Liver (tissue), 9 donors: Measurements from ENCODE around the gene ZSWIM1. TPM values are rescaled to one million over a fixed set of nuclear protein-coding genes. Genes with fewer than 3 reads are reported as not detected.
"Not testable (repeated sequence)": the region's sequence is repeated elsewhere in the genome, so short reads cannot be mapped to it uniquely, and the experiment has no call there.

Experiments used
- DNase-seq: peaks from one replicate; pipeline ENCODE4 v3.0.0-alpha.2; 2017; ENCODE audit warnings: low spot score
- H3K27ac ChIP-seq, 2 donors: one replicate each; pipeline ENCODE4 v1.7.0; 2013; ENCODE audit warnings: inconsistent platforms in 2 of 2, low read length in 2 of 2, control low read depth in 1 of 2, low read depth in 1 of 2, mild to moderate bottlenecking in 1 of 2
- H3K27me3 ChIP-seq, 4 donors: one replicate each; pipeline versions ENCODE4 v1.6.1 to v1.7.0; 2013; ENCODE audit warnings: low read length in 3 of 4, inconsistent platforms in 1 of 4, mild to moderate bottlenecking in 1 of 4, moderate library complexity in 1 of 4; ENCODE audit not compliant: control insufficient read depth in 4 of 4, insufficient read depth in 4 of 4
- H3K36me3 ChIP-seq, 4 donors: one replicate each; pipeline versions ENCODE4 v1.6.1 to v1.7.0; 2013; ENCODE audit warnings: low read length in 3 of 4, mild to moderate bottlenecking in 3 of 4, low read depth in 1 of 4, moderate library complexity in 1 of 4; ENCODE audit not compliant: control insufficient read depth in 4 of 4, insufficient read depth in 3 of 4
- H3K4me1 ChIP-seq, 4 donors: one replicate each; pipeline versions ENCODE4 v1.6.1 to v1.7.0; 2013; ENCODE audit warnings: low read length in 3 of 4, mild to moderate bottlenecking in 3 of 4, moderate library complexity in 1 of 4; ENCODE audit not compliant: control insufficient read depth in 4 of 4, insufficient read depth in 4 of 4
- H3K4me3 ChIP-seq, 3 donors: one replicate each; pipeline versions ENCODE4 v1.6.1 to v1.7.0; 2013; ENCODE audit warnings: low read length in 3 of 3, control low read depth in 1 of 3, low read depth in 1 of 3, mild to moderate bottlenecking in 1 of 3
- H3K9ac ChIP-seq, 2 donors: one replicate each; pipeline ENCODE4 v1.7.0; 2013; ENCODE audit warnings: low read length in 2 of 2, mild to moderate bottlenecking in 2 of 2, moderate library complexity in 2 of 2, control low read depth in 1 of 2, low read depth in 1 of 2
- H3K9me3 ChIP-seq, 4 donors: one replicate each; pipeline versions ENCODE4 v1.6.1 to v1.7.0; 2013; ENCODE audit warnings: low read length in 3 of 4; ENCODE audit not compliant: control insufficient read depth in 4 of 4
- ATF3 ChIP-seq: IDR thresholded peaks from 2 replicates; pipeline ENCODE4 v1.6.1; 2016; ENCODE audit warnings: antibody characterized with exemption
- EGR1 ChIP-seq, 2 donors: IDR thresholded peaks; 2 replicates each; pipeline ENCODE4 v1.6.1; 2016 to 2018; ENCODE audit warnings: antibody characterized with exemption in 2 of 2, low read depth in 2 of 2
- FOXA1 ChIP-seq: IDR thresholded peaks from 2 replicates; pipeline ENCODE4 v1.6.1; 2016; ENCODE audit warnings: antibody characterized with exemption
- GABPA ChIP-seq, 2 donors: IDR thresholded peaks in 1 of 2; conservative IDR thresholded peaks in 1 of 2; 2 replicates each; pipeline ENCODE4 v1.6.1; 2016; ENCODE audit warnings: antibody characterized with exemption in 2 of 2, mild to moderate bottlenecking in 1 of 2, moderate library complexity in 1 of 2
- HNF4G ChIP-seq: IDR thresholded peaks from 2 replicates; pipeline ENCODE4 v1.6.1; 2016; ENCODE audit warnings: antibody characterized with exemption
- JUND ChIP-seq, 2 donors: IDR thresholded peaks; 2 replicates each; pipeline ENCODE4 v1.6.1; 2016; ENCODE audit warnings: antibody characterized with exemption in 2 of 2
- MAX ChIP-seq: IDR thresholded peaks from 2 replicates; pipeline ENCODE4 v1.6.1; 2016; ENCODE audit warnings: antibody characterized with exemption
- NR2F2 ChIP-seq: IDR thresholded peaks from 2 replicates; pipeline ENCODE4 v1.6.1; 2016; ENCODE audit warnings: antibody characterized with exemption
- RAD21 ChIP-seq, 2 donors: IDR thresholded peaks; 2 replicates each; pipeline ENCODE4 v1.6.1; 2016; ENCODE audit warnings: antibody characterized with exemption in 2 of 2, mild to moderate bottlenecking in 2 of 2
- REST ChIP-seq: IDR thresholded peaks from 2 replicates; pipeline ENCODE4 v1.6.1; 2016; ENCODE audit warnings: antibody characterized with exemption, mild to moderate bottlenecking
- RXRA ChIP-seq, 2 donors: IDR thresholded peaks; 2 replicates each; pipeline ENCODE4 v1.6.1; 2017 to 2018; ENCODE audit warnings: antibody characterized with exemption in 2 of 2, mild to moderate bottlenecking in 1 of 2
- SP1 ChIP-seq: IDR thresholded peaks from 2 replicates; pipeline ENCODE4 v1.6.1; 2018; ENCODE audit warnings: antibody characterized with exemption, mild to moderate bottlenecking
- TAF1 ChIP-seq: conservative IDR thresholded peaks from 2 replicates; pipeline ENCODE4 v1.6.1; 2016; ENCODE audit warnings: antibody characterized with exemption, mild to moderate bottlenecking
- YY1 ChIP-seq: IDR thresholded peaks from 2 replicates; pipeline ENCODE4 v1.6.1; 2016; ENCODE audit warnings: antibody characterized with exemption, mild to moderate bottlenecking
- ZBTB33 ChIP-seq: IDR thresholded peaks from 2 replicates; pipeline ENCODE4 v1.6.1; 2016; ENCODE audit warnings: antibody characterized with exemption
- WGBS: extraction: QIAGEN DNeasy Blood & Tissue Kit; methylation state at CpG from one replicate; pipeline ENCODE4 v1.1.7; 2013; 5-methylcytosine and 5-hydroxymethylcytosine counted together
- polyA plus RNA-seq, 2 donors: library from polyadenylated mRNA; stranded (reverse) in 1 of 2; unstranded in 1 of 2; fragments of 200-250 nt in 1 of 2; fragments of >200 nt in 1 of 2; fragmentation: Nextera tagmentation in 1 of 2; extraction: Ambion mirVana in 1 of 2; gene quantifications; one replicate each; pipeline versions ENCODE4 v1.2.1 to v1.2.3, GENCODE V29; 2013 to 2015
- total RNA-seq, 2 donors: library from RNA; depleted of rRNA; stranded (reverse); fragments of >200 nt; gene quantifications; one replicate each; pipeline ENCODE4 v1.2.3, GENCODE V29; 2014
- donor health status: healthy.
- donor health status: healthy.
- donor health status: healthy.
- donor health status: healthy.
- donor health status: healthy.

ZSWIM1 gene
- total and polyA plus RNA-seq, 4 donors, result 2.1 to 5.0 (median 2.3) TPM

GRCh38 chr20:45872626-45873025 lies 8.4 kb upstream of the ZSWIM1 start:
- Histone ChIP-seq H3K9ac (no peak overlapping the region), H3K4me3 (no peak overlapping the region), H3K27ac (no peak overlapping the region), H3K27me3 (no peaks in the 10 kb centered on the region), H3K9me3 (no peaks in the 10 kb centered on the region), H3K4me1 (no peaks in the 10 kb centered on the region), H3K36me3 (peaks cover under 1 to 9% (median 6%) of the 10 kb centered on the region in 4 donors)
- 96% methylated on average over 4 of the region's 4 CpGs for WGBS
- DNase-seq, result no peak
- TF ChIP-seq YY1 (no peak), MAX (no peak), NR2F2 (no peak), SP1 (no peak), EGR1 (IDR thresholded peaks at IDR 0.05; ENCODE audit: low read depth in 2 of 2) (no peak), TAF1 (no peak), HNF4G (no peak), FOXA1 (no peak), ZBTB33 (no peak), GABPA (IDR thresholded peaks at IDR 0.05 in 1 of 2, conservative IDR thresholded peaks at IDR 0.05 in 1 of 2) (no peak), REST (no peak), JUND (IDR thresholded peaks at IDR 0.05) (no peak), RAD21 (IDR thresholded peaks at IDR 0.05) (no peak), ATF3 (no peak), RXRA (IDR thresholded peaks at IDR 0.05) (no peak)

- peaks cover 6 to 15% (median 11%) of the 10 kb centered on the region in 4 donors for H3K36me3 ChIP-seq
- WGBS, result 53% methylated on average over 1 of the region's 1 CpG
- H3K9me3 ChIP-seq, result no peaks in the 10 kb centered on the region
- no peak overlapping the region for H3K27ac ChIP-seq
- H3K4me3 ChIP-seq, result no peak overlapping the region
- H3K27me3 ChIP-seq, result no peaks in the 10 kb centered on the region
- no peak overlapping the region for H3K9ac ChIP-seq
- no peaks in the 10 kb centered on the region for H3K4me1 ChIP-seq
- no peak for TF ChIP-seq MAX
- no peak for DNase-seq
Observed at GRCh38 chr20:45873409-45874103, 7.5 kb upstream of the ZSWIM1 start.

GRCh38 chr20:45874104-45874481 lies 6.9 kb upstream of the ZSWIM1 start:
- H3K4me3 ChIP-seq, H3K9me3 ChIP-seq, DNase-seq, H3K27me3 ChIP-seq, H3K9ac ChIP-seq, H3K27ac ChIP-seq, H3K4me1 ChIP-seq: not testable (repeated sequence)
- peaks cover 6 to 15% (median 12%) of the 10 kb centered on the region in 4 donors for H3K36me3 ChIP-seq
- WGBS, result 95% methylated on average over 10 of the region's 10 CpGs
